RPMI7951 (cell line): ENCODE results near the gene EIF1AD. TPM values are rescaled to one million over a fixed set of nuclear protein-coding genes. Genes with fewer than 3 reads are reported as not detected.
"Not testable (repeated sequence)": the region's sequence is repeated elsewhere in the genome, so short reads cannot be mapped to it uniquely, and the experiment has no call there.

Experiments used
- DNase-seq: peaks from one replicate; pipeline ENCODE4 v3.0.0-alpha.2; 2012; ENCODE audit warnings: low read depth
- total RNA-seq: library from RNA; depleted of rRNA; stranded (reverse); fragments of >200 nt; shearing (Covaris generic); gene quantifications from 2 replicates; pipeline ENCODE4 v1.2.3, GENCODE V29; 2014

The EIF1AD gene
- total RNA-seq, 1 experiment from 2014 or later, result 38.4 TPM

- no peak for DNase-seq
Measured at GRCh38 chr11:65968600-65969482, 33.1 kb downstream of the EIF1AD start.

GRCh38 chr11:65967329-65967934 lies 34.5 kb downstream of the EIF1AD start:
- no peak for DNase-seq

DNA sequence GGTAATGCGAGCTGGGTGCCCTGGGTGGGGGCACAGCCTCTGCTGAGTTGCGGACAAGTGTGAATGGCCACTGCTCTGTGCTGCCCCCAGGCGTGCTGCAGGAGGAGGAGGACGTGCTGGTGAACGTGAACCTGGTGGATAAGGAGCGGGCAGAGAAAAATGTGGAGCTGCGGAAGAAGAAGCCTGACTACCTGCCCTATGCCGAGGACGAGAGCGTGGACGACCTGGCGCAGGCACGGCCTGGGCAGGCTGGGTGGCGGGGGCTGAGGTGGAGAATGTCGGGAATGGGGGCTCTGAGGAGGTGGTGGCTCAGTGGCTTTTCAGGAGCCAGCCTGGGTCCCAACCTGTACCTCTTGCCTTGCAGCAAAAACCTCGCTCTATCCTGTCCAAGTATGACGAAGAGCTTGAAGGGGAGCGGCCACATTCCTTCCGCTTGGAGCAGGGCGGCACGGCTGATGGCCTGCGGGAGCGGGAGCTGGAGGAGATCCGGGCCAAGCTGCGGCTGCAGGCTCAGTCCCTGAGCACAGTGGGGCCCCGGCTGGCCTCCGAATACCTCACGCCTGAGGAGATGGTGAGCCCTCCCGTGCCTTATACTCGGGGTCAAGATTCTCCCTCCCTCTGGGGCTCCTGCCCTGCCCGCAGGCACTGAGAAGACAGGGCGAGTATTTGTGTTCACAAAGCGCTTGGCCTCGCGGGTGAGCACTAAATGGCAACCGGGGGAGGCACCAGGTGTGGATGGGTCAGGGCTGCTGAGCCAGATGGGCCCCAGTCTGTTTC lies 35.8 kb downstream of the EIF1AD start:
- DNase-seq, result no peak

- no peak for DNase-seq
Measured at GRCh38 chr11:65964906-65965305, 37.1 kb downstream of the EIF1AD start.

DNA sequence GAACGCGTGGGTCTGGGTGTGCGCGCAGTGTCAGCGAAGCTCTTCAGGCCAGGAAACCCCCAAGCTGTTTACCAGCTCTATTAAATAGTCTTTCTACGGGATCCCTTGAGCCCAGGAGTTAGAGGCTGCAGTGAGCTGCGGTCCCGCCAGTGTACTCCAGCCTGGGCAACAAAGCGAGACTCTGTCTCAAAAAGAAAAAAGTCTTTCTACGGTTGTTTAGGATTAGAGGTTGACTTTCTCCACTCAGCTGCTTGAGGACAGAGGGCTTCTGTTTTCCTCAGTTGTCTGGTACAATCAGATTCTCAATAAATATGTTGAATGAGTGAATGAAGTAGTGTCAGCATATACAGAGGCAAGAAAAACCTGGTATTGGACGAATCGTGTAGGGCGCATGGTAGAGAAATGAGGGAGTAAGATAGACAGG lies 39.8 kb downstream of the EIF1AD start:
- no peak for DNase-seq

DNA sequence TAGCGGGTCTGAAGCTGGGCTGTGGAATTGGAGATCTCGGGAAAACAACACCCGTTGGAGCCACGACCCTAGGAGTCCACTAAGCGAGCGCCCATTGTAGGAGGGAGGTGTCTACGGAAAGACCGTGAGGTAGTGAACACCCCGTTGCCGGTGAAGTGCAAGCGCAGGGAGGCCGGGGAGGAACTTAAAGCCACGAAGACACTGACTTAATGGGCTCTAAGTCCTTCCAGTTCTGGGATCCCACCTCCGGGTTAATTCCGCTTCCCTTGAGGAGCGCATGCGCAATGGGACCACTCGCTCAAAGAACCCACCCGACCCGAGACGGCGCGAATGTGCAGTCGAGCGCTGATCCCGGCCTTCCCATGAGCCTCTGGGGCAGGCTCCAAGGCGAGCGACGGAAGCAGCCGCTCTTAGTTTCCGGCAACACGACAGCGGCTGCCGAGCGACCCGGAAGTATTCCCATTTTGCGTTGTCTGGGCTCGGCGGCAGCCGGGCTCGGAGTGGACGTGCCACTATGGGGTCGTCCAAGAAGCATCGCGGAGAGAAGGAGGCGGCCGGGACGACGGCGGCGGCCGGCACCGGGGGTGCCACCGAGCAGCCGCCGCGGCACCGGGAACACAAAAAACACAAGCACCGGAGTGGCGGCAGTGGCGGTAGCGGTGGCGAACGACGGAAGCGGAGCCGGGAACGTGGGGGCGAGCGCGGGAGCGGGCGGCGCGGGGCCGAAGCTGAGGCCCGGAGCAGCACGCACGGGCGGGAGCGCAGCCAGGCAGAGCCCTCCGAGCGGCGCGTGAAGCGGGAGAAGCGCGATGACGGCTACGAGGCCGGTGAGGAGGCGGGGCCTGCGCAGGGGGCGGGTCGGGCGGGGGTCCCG lies 40.5 kb downstream of the EIF1AD start, which contains the start of gene SART1:
SART1 (plus strand) TSS at position 468 of the 874 bp plus-strand sequence; CDS start at position 515, 47 bp downstream.
- DNase-seq, result peak; percentile 98

DNA sequence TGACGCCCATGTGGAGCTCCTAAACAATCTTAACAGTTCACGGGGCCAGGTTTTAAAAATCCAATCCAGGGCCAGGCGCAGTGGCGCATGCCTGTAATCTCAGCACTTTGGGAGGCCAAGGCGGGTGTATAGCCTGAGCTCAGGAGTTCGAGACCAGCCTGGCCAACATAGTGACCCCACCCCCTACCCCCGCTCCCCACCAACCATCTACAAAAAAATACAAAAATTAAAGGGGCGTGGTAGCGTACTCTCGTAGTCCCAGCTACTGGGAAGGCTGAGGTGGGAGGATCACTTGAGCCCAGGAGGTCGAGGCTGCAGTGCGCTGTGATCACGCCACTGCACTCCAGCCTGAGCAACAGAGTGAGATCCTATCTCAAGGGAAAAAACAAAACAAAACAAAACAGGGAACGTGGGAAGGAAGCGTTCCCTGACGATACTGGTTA lies 41.1 kb downstream of the EIF1AD start:
- no peak for DNase-seq

- no peak for DNase-seq
Measured at GRCh38 chr11:65958774-65959420, 43.1 kb downstream of the EIF1AD start.

DNA sequence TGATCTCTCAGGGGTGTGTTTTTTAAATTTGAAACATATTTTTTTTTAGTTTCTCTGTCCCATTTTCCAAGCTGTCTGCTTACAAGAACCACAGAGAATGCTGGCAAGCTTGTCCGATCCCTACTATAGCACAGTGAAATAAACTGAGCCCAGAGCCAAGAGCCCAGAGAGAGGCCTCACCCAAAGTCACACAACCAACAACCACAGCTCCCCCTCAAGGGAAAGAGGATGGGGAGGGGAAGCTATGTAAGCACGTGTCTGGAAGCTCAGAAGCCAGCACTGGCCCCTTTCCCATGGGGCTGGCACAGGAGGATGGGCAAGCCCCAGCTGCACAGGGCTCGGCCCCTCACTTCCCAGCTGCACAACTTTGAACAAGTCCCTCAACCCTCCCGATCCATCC lies 43.7 kb downstream of the EIF1AD start:
- peak; percentile 10 for DNase-seq

DNA sequence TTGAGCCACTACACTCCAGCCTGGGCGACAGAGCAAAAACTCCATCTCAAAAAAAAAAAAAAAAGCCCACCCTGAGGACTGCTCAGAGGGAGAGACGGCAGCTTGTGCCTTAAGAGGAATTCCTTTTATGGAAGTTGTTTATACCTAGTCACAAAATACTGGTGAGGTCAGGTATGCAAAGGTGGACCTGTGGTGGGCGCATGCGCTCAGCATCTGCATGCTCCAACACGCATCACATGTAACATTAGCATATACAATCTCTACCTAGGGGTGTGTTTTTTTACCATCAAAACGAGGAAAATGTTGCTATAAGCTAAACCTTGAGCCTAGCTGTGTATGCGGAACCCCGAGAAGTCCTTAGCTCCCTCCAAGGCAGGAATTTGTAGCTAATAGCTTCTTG lies 47.2 kb downstream of the EIF1AD start:
- DNase-seq, result no peak

DNA sequence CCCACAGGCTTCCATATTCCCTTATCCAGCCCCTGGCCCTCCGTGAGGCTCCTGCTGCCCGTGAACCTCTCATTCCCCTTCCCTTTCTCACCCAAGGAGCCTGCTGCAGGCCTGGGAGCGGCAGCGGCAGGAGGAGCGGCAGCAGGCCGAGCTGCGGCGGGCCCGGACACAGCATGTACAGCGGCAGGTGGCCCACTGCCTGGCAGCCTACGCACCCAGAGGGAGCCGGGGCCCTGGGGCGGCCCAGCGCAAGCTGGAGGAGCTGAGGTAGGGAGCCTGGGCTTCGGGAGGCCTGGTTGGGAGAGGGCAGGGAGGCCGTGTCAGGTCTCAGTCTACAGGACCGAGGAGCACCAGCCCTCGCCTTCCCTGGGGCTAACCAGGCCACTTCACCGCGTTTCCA lies 48.5 kb downstream of the EIF1AD start:
- no peak for DNase-seq

- DNase-seq, result no peak
Measured at GRCh38 chr11:65952052-65952521, 49.9 kb downstream of the EIF1AD start.

- DNase-seq, result not testable (repeated sequence)
Measured at GRCh38 chr11:65951641-65952040, 50.3 kb downstream of the EIF1AD start.

- not testable (repeated sequence) for DNase-seq
Measured at GRCh38 chr11:65950711-65951110, 51.2 kb downstream of the EIF1AD start.

GRCh38 chr11:65947603-65948125 lies 54.3 kb downstream of the EIF1AD start:
- DNase-seq, result no peak

GRCh38 chr11:65947133-65947532 lies 54.8 kb downstream of the EIF1AD start:
- no peak for DNase-seq

DNA sequence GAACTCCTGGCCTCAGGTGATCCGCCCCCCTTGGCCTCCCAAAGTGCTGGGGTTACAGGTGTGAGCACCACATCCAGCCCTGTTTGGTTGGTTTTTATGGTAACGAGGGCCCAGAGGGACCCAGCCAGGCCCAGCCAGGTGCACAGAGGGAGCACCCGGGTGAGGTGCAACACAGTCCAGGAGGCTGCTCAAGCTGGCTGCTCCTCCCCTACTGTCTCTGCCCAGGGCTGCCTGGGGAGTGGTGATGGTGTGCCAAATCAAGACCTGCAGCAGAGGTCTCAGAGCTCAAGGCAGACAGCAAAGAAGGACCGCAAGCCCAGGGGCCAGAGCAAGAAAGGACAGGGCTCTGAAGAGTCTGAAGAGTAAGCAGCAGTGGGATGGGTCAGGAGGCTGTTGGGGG lies 55.3 kb downstream of the EIF1AD start:
- no peak for DNase-seq
